Astrocyte (in vitro differentiated cells and primary cell): ENCODE results near the gene DENND4B. TPM values are rescaled to one million over a fixed set of nuclear protein-coding genes. Genes with fewer than 3 reads are reported as not detected.

Source experiments
- DNase-seq: peaks from one replicate; pipeline ENCODE4 v3.0.0-alpha.2; 2010; ENCODE audit warnings: low read depth
- FAIRE-seq: peaks from 2 replicates; lab custom pipeline; 2011; peaks lifted over from hg19 to GRCh38; lab: Jason Lieb, UNC
- H2AFZ ChIP-seq: 2 replicates; pipeline ENCODE4 v1.6.0; 2012; ENCODE audit warnings: low read depth, low read length, inconsistent platforms
- H3K27ac ChIP-seq: 2 replicates; pipeline ENCODE4 v1.5.1; 2011; ENCODE audit warnings: low read depth, low read length, inconsistent platforms
- H3K27me3 ChIP-seq: 2 replicates; pipeline ENCODE4 v1.6.0; 2011; ENCODE audit warnings: low read length, inconsistent platforms; ENCODE audit not compliant: insufficient read depth
- H3K36me3 ChIP-seq: 2 replicates; pipeline ENCODE4 v1.5.1; 2011; ENCODE audit warnings: low read length, inconsistent platforms; ENCODE audit not compliant: insufficient read depth
- H3K4me1 ChIP-seq: 2 replicates; pipeline ENCODE4 v1.5.1; 2011; ENCODE audit warnings: low read length, inconsistent platforms; ENCODE audit not compliant: insufficient read depth
- H3K4me2 ChIP-seq: 2 replicates; pipeline ENCODE4 v1.6.0; 2012; ENCODE audit warnings: low read length, inconsistent platforms
- H3K4me3 ChIP-seq: 2 replicates; pipeline ENCODE4 v1.5.1; 2011; ENCODE audit warnings: low read depth, mild to moderate bottlenecking, low read length, inconsistent platforms; ENCODE audit not compliant: insufficient read depth
- H3K79me2 ChIP-seq: 2 replicates; pipeline ENCODE4 v1.6.0; 2012; ENCODE audit warnings: mild to moderate bottlenecking, low read length, inconsistent platforms; ENCODE audit not compliant: insufficient read depth
- H3K9ac ChIP-seq: 2 replicates; pipeline ENCODE4 v1.6.0; 2012; ENCODE audit warnings: mild to moderate bottlenecking, low read length, inconsistent platforms
- H3K9me3 ChIP-seq: 2 replicates; pipeline ENCODE4 v1.5.1; 2012; ENCODE audit warnings: low read depth, mild to moderate bottlenecking, low read length, inconsistent platforms; ENCODE audit not compliant: insufficient read depth
- H4K20me1 ChIP-seq: 2 replicates; pipeline ENCODE4 v1.6.0; 2012; ENCODE audit warnings: low read length, inconsistent platforms; ENCODE audit not compliant: insufficient read depth
- H3K27ac Mint-ChIP-seq: one replicate; pipeline ENCODE4 v1.8.0; 2021; ENCODE audit warnings: mild to moderate bottlenecking, mixed read lengths; ENCODE audit not compliant: unreplicated experiment
- H3K27me3 Mint-ChIP-seq: one replicate; pipeline ENCODE4 v1.8.0; 2021; ENCODE audit warnings: low read depth, mixed read lengths; ENCODE audit not compliant: unreplicated experiment
- H3K36me3 Mint-ChIP-seq: one replicate; pipeline ENCODE4 v1.8.0; 2021; ENCODE audit warnings: low read depth, mixed read lengths; ENCODE audit not compliant: unreplicated experiment
- H3K4me1 Mint-ChIP-seq: one replicate; pipeline ENCODE4 v1.8.0; 2021; ENCODE audit warnings: low read depth, mixed read lengths; ENCODE audit not compliant: unreplicated experiment
- H3K4me3 Mint-ChIP-seq: one replicate; pipeline ENCODE4 v1.8.0; 2021; ENCODE audit warnings: mild to moderate bottlenecking, moderate library complexity, mixed read lengths; ENCODE audit not compliant: unreplicated experiment
- H3K9me3 Mint-ChIP-seq: one replicate; pipeline ENCODE4 v1.8.0; 2021; ENCODE audit warnings: mild to moderate bottlenecking, mixed read lengths; ENCODE audit not compliant: unreplicated experiment
- CTCF ChIP-seq: IDR thresholded peaks from 2 replicates; pipeline ENCODE4 v1.5.1; 2011; ENCODE audit warnings: low read depth, mild to moderate bottlenecking, inconsistent platforms, low read length, moderate library complexity; ENCODE audit not compliant: insufficient read depth
- EZH2 ChIP-seq: IDR thresholded peaks from 2 replicates; pipeline ENCODE4 v1.6.1; 2012; ENCODE audit warnings: mild to moderate bottlenecking, low read length, inconsistent platforms; ENCODE audit not compliant: insufficient read depth
- total RNA-seq: library from RNA; stranded (reverse); gene quantifications from 2 replicates; pipeline ENCODE4 v1.2.1, GENCODE V29; 2021

The DENND4B gene
- total RNA-seq, 1 donor from 2014 or later, result 31.3 TPM

- no peaks in the 10 kb centered on the region for H3K27me3 Mint-ChIP-seq
- no peak overlapping the region for H3K27ac ChIP-seq
- H3K79me2 ChIP-seq, result peaks cover 24% of the 10 kb centered on the region
- peaks cover 25% of the 10 kb centered on the region for H3K36me3 ChIP-seq
- peaks cover 12% of the 10 kb centered on the region for H4K20me1 ChIP-seq
- TF ChIP-seq CTCF (no peak), EZH2 (no peak)
- peaks cover 6% of the 10 kb centered on the region for H3K4me1 Mint-ChIP-seq
- H3K4me3 Mint-ChIP-seq, result peak overlapping the region; percentile 97
- no peak overlapping the region for H3K27ac Mint-ChIP-seq
- H3K4me3 ChIP-seq, result peak overlapping the region; percentile 90
- no peaks in the 10 kb centered on the region for H3K9me3 ChIP-seq
- no peak for DNase-seq
- peaks cover 8% of the 10 kb centered on the region for H3K4me1 ChIP-seq
- H3K27me3 ChIP-seq, result no peaks in the 10 kb centered on the region
- peak overlapping the region; percentile 92 for H3K9ac ChIP-seq
- H3K36me3 Mint-ChIP-seq, result peaks cover 19% of the 10 kb centered on the region
- peak overlapping the region; percentile 88 for H2AFZ ChIP-seq
- H3K4me2 ChIP-seq, result peak overlapping the region; percentile 95
- no peak for FAIRE-seq
- H3K9me3 Mint-ChIP-seq, result no peaks in the 10 kb centered on the region
Measured at GRCh38 chr1:153978274-153978909, 31.9 kb upstream of the DENND4B start.

GRCh38 chr1:153977250-153978240, 31.0 kb upstream of the DENND4B start, which contains the start of gene JTB:
JTB (minus strand) TSS chr1:153977674; CDS start chr1:153977252, 422 bp downstream.
- peak within 1 kb of the TSS; percentile 95 for H3K4me2 ChIP-seq
- H4K20me1 ChIP-seq, result peaks cover 12% of the 10 kb centered on the region
- peak within 1 kb of the TSS; percentile 57 for H3K27ac ChIP-seq
- Mint-ChIP-seq H3K36me3 (peaks cover 13% of the 10 kb centered on the region), H3K4me1 (peaks cover 6% of the 10 kb centered on the region), H3K9me3 (no peaks in the 10 kb centered on the region), H3K4me3 (peak within 1 kb of the TSS; percentile 97), H3K27me3 (no peaks in the 10 kb centered on the region), H3K27ac (peak within 1 kb of the TSS; percentile 95)
- peak within 1 kb of the TSS; percentile 88 for H2AFZ ChIP-seq
- peak within 1 kb of the TSS; percentile 92 for H3K9ac ChIP-seq
- H3K27me3 ChIP-seq, result no peaks in the 10 kb centered on the region
- DNase-seq (peak; percentile 62), FAIRE-seq (no peak)
- no peaks in the 10 kb centered on the region for H3K9me3 ChIP-seq
- H3K79me2 ChIP-seq, result peaks cover 21% of the 10 kb centered on the region
- peak within 1 kb of the TSS; percentile 90 for H3K4me3 ChIP-seq
- TF ChIP-seq CTCF (no peak), EZH2 (peak; percentile 32)
- H3K36me3 ChIP-seq, result peaks cover 21% of the 10 kb centered on the region
- H3K4me1 ChIP-seq, result peaks cover 8% of the 10 kb centered on the region
